IMR-90 (cell line): ENCODE data around the gene SLC6A9. TPM values are rescaled to one million over a fixed set of nuclear protein-coding genes. Genes with fewer than 3 reads are reported as not detected.

Experiments
- ATAC-seq: fragments of 200-7000 bp; cut with Tn5 transposase; 2 replicates; pipeline ENCODE4 v1.9.1; 2020; ENCODE audit warnings: low read depth, mild to moderate bottlenecking, moderate library complexity
- BruUV-seq: library from RNA; stranded (reverse); fragments of 400-500 nt; replicated peaks from 2 replicates; lab custom pipeline; 2021; lab: Mats Ljungman, UMichigan
- CTCF ChIA-PET: fragments of 300-600 bp; formaldehyde crosslinking; extraction: SDS; loops from one replicate; lab custom pipeline; 2021; ENCODE audit warnings: antibody characterized with exemption; lab: Yijun Ruan, JAX
- POLR2A ChIA-PET: fragments of 300-600 bp; sonication (Branson Sonifier 250); formaldehyde crosslinking; loops from one replicate; lab custom pipeline; 2022; ENCODE audit warnings: antibody characterized with exemption; ENCODE audit not compliant: unreplicated experiment; lab: Charles Lee
- DNase-seq: peaks from one replicate; pipeline ENCODE4 v3.0.0; 2013
- H2AFZ ChIP-seq: replicated peaks from 2 replicates; pipeline ENCODE3; 2013; ENCODE audit warnings: low read length, mild to moderate bottlenecking; ENCODE audit not compliant: poor library complexity
- H2AK5ac ChIP-seq: 2 replicates; pipeline ENCODE4 v1.6.1; 2013; ENCODE audit warnings: low read depth, low read length, inconsistent platforms
- H2AK9ac ChIP-seq: replicated peaks from 2 replicates; pipeline ENCODE3; 2013; ENCODE audit warnings: mild to moderate bottlenecking, low read depth, low read length, moderate library complexity; ENCODE audit not compliant: poor library complexity
- H2BK120ac ChIP-seq: 2 replicates; pipeline ENCODE4 v1.6.1; 2013; ENCODE audit warnings: low read depth, low read length, inconsistent platforms
- H2BK15ac ChIP-seq: 3 replicates; pipeline ENCODE4 v1.6.1; 2013; ENCODE audit warnings: low read depth, low read length, inconsistent platforms
- H2BK20ac ChIP-seq: 2 replicates; pipeline ENCODE4 v1.6.1; 2013; ENCODE audit warnings: low read depth, mild to moderate bottlenecking, inconsistent platforms, low read length, moderate library complexity
- H2BK5ac ChIP-seq: 2 replicates; pipeline ENCODE4 v1.6.1; 2013; ENCODE audit warnings: mild to moderate bottlenecking, low read depth, low read length, inconsistent platforms; ENCODE audit not compliant: poor library complexity, severe bottlenecking
- H3K14ac ChIP-seq: replicated peaks from 2 replicates; pipeline ENCODE4 v1.6.1; 2013; ENCODE audit warnings: low read depth, low read length, inconsistent platforms
- H3K18ac ChIP-seq: 2 replicates; pipeline ENCODE4 v1.6.1; 2013; ENCODE audit warnings: low read depth, low read length, control low read depth
- H3K23ac ChIP-seq: 2 replicates; pipeline ENCODE4 v1.6.1; 2013; ENCODE audit warnings: low read depth, low read length, inconsistent platforms
- H3K27ac ChIP-seq: 2 replicates; pipeline ENCODE4 v1.5.1; 2013; ENCODE audit warnings: mild to moderate bottlenecking, control low read depth, low read length; ENCODE audit not compliant: insufficient read depth
- H3K27me3 ChIP-seq: 2 replicates; pipeline ENCODE4 v1.6.1; 2013; ENCODE audit warnings: low read length; ENCODE audit not compliant: control insufficient read depth, insufficient read depth
- H3K36me3 ChIP-seq: 2 replicates; pipeline ENCODE4 v1.6.1; 2013; ENCODE audit warnings: low read length, mixed read lengths; ENCODE audit not compliant: control insufficient read depth, insufficient read depth
- H3K4ac ChIP-seq: 2 replicates; pipeline ENCODE4 v1.6.1; 2013; ENCODE audit warnings: low read depth, low read length, inconsistent platforms
- H3K4me1 ChIP-seq: 2 replicates; pipeline ENCODE4 v1.6.1; 2013; ENCODE audit warnings: low read length, mixed read lengths; ENCODE audit not compliant: control insufficient read depth, insufficient read depth
- H3K4me2 ChIP-seq: 2 replicates; pipeline ENCODE4 v1.6.1; 2013; ENCODE audit warnings: low read depth, mild to moderate bottlenecking, control low read depth, low read length, moderate library complexity
- H3K4me3 ChIP-seq: 2 replicates; pipeline ENCODE4 v1.5.1; 2013; ENCODE audit warnings: low read depth, mild to moderate bottlenecking, control low read depth, low read length, moderate library complexity; ENCODE audit not compliant: insufficient read depth
- H3K56ac ChIP-seq: 2 replicates; pipeline ENCODE4 v1.6.1; 2013; ENCODE audit warnings: low read length, inconsistent platforms; ENCODE audit not compliant: insufficient read depth; ENCODE audit errors: extremely low read depth
- H3K79me1 ChIP-seq, 2 experiments: 2 replicates each; pipeline ENCODE4 v1.6.1; 2013; ENCODE audit warnings: low read length in 2 of 2, inconsistent platforms in 1 of 2, low read depth in 1 of 2
- H3K9ac ChIP-seq: 2 replicates; pipeline ENCODE4 v1.6.1; 2013; ENCODE audit warnings: low read depth, low read length, control low read depth
- H3K9me1 ChIP-seq: 2 replicates; pipeline ENCODE4 v1.6.1; 2013; ENCODE audit warnings: low read length, inconsistent platforms; ENCODE audit not compliant: insufficient read depth
- H3K9me3 ChIP-seq: 2 replicates; pipeline ENCODE4 v1.6.1; 2013; ENCODE audit warnings: low read length; ENCODE audit not compliant: control insufficient read depth, insufficient read depth
- H4K20me1 ChIP-seq: 2 replicates; pipeline ENCODE4 v1.6.1; 2013; ENCODE audit warnings: low read length, inconsistent platforms; ENCODE audit not compliant: insufficient read depth
- H4K5ac ChIP-seq: 2 replicates; pipeline ENCODE4 v1.6.1; 2013; ENCODE audit warnings: mild to moderate bottlenecking, low read depth, low read length, control low read depth
- H4K8ac ChIP-seq, 2 experiments: 2 replicates each; pipeline ENCODE4 v1.6.1; 2013; ENCODE audit warnings: low read depth in 2 of 2, low read length in 2 of 2, control low read depth in 1 of 2, inconsistent platforms in 1 of 2
- H4K91ac ChIP-seq: 2 replicates; pipeline ENCODE4 v1.6.1; 2013; ENCODE audit warnings: low read depth, low read length, inconsistent platforms; ENCODE audit not compliant: insufficient read depth
- BHLHE40 ChIP-seq: fragments of 150-350 bp; IDR thresholded peaks from 2 replicates; pipeline ENCODE4 v1.6.1; 2016; ENCODE audit warnings: mild to moderate bottlenecking, low read depth, low read length
- CEBPB ChIP-seq: IDR thresholded peaks from 2 replicates; pipeline ENCODE4 v1.6.1; 2012; ENCODE audit warnings: low read depth, low read length, improper control_type of control experiment
- CHD1 ChIP-seq: IDR thresholded peaks from 2 replicates; pipeline ENCODE4 v1.6.1; 2012; ENCODE audit warnings: low read depth, low read length, improper control_type of control experiment
- CTCF ChIP-seq: conservative IDR thresholded peaks from 2 replicates; pipeline ENCODE4 v1.5.1; 2012; ENCODE audit warnings: mild to moderate bottlenecking, low read depth, low read length, improper control_type of control experiment
- ELK1 ChIP-seq: fragments of 150-350 bp; IDR thresholded peaks from 2 replicates; pipeline ENCODE4 v1.6.1; 2016; ENCODE audit warnings: low read depth, mild to moderate bottlenecking, low read length, moderate library complexity, borderline replicate concordance
- FOS ChIP-seq: fragments of 150-350 bp; IDR thresholded peaks from 2 replicates; pipeline ENCODE4 v1.6.1; 2016; ENCODE audit warnings: low read depth, low read length
- MAFK ChIP-seq: IDR thresholded peaks from 2 replicates; pipeline ENCODE4 v1.6.1; 2012; ENCODE audit warnings: low read depth, low read length, improper control_type of control experiment
- MAZ ChIP-seq: IDR thresholded peaks from 2 replicates; pipeline ENCODE4 v1.6.1; 2012; ENCODE audit warnings: low read depth, mild to moderate bottlenecking, low read length, improper control_type of control experiment, moderate library complexity, borderline replicate concordance
- MXI1 ChIP-seq: IDR thresholded peaks from 2 replicates; pipeline ENCODE4 v1.6.1; 2012; ENCODE audit warnings: low read depth, mild to moderate bottlenecking, low read length, moderate library complexity, borderline replicate concordance
- NFE2L2 ChIP-seq: fragments of 150-350 bp; IDR thresholded peaks from 2 replicates; pipeline ENCODE4 v1.6.1; 2016; ENCODE audit warnings: low read depth, mild to moderate bottlenecking, low read length
- POLR2A ChIP-seq: IDR thresholded peaks from 2 replicates; pipeline ENCODE4 v1.6.1; 2012; ENCODE audit warnings: mild to moderate bottlenecking, low read depth, low read length
- RAD21 ChIP-seq: IDR thresholded peaks from 2 replicates; pipeline ENCODE4 v1.6.1; 2012; ENCODE audit warnings: low read length, improper control_type of control experiment
- RCOR1 ChIP-seq: IDR thresholded peaks from 2 replicates; pipeline ENCODE4 v1.6.1; 2012; ENCODE audit warnings: mild to moderate bottlenecking, low read length, improper control_type of control experiment; ENCODE audit not compliant: insufficient replicate concordance
- RFX5 ChIP-seq: IDR thresholded peaks from 2 replicates; pipeline ENCODE4 v1.8.0; 2012; ENCODE audit warnings: low read depth, mild to moderate bottlenecking, low read length, moderate library complexity
- SMC3 ChIP-seq: fragments of 150-350 bp; IDR thresholded peaks from 2 replicates; pipeline ENCODE4 v1.6.1; 2016; ENCODE audit warnings: low read depth, mild to moderate bottlenecking, antibody characterized with exemption, low read length, moderate library complexity
- USF2 ChIP-seq: fragments of 150-350 bp; IDR thresholded peaks from 2 replicates; pipeline ENCODE4 v1.6.1; 2017; ENCODE audit warnings: mild to moderate bottlenecking, antibody characterized with exemption, low read length, low read depth
- WGBS, 2 experiments: methylation state at CpG; one replicate each; pipeline versions ENCODE4 v1.1.5 to v1.1.7; 2013; ENCODE audit warnings: missing lambda C conversion rate in 2 of 2; ENCODE audit not compliant: insufficient read length in 1 of 2; ENCODE audit errors: extremely low coverage in 2 of 2; 5-methylcytosine and 5-hydroxymethylcytosine counted together
- dilution Hi-C: fragments of 300-500 bp; cut with HindIII; formaldehyde crosslinking; loops from one replicate; pipeline ENCODE4 v1.14.3; 2018; ENCODE audit warnings: low sequenced_read_pairs; ENCODE audit not compliant: unreplicated experiment
- in situ Hi-C: fragments of 300-500 bp; cut with MboI; formaldehyde crosslinking; loops from 3 replicates; pipeline ENCODE4 v1.14.3; 2019; ENCODE audit warnings: low sequenced_read_pairs, inconsistent platforms, mixed read lengths
- intact Hi-C: fragments of 100-400 bp; cut with micrococcal nuclease; formaldehyde crosslinking; loops from 2 replicates; pipeline ENCODE4 v1.10.0; 2022
- polyA plus RNA-seq, 3 experiments: library from polyadenylated mRNA; depleted of rRNA; stranded (reverse); fragments of >200 nt; gene quantifications; 2 replicates each; pipeline ENCODE4 v1.2.3, GENCODE V29; 2012; ENCODE audit warnings: low replicate concordance in 1 of 3
- total RNA-seq: library from RNA; depleted of rRNA; stranded (reverse); fragments of >200 nt; gene quantifications from 2 replicates; pipeline ENCODE4 v1.2.3, GENCODE V29; 2012

SLC6A9 gene
- total and polyA plus RNA-seq, 2 of the 4 experiments (the other 2 are of a cell fraction), result 2.0 to 6.6 TPM

- Histone ChIP-seq H4K8ac (no peak overlapping the region), H3K14ac (no peak overlapping the region), H3K56ac (no peak overlapping the region), H3K9ac (no peak overlapping the region), H2AK5ac (no peak overlapping the region), H3K4ac (no peak overlapping the region), H3K36me3 (no peaks in the 10 kb centered on the region), H2AK9ac (no peak overlapping the region), H4K20me1 (no peaks in the 10 kb centered on the region), H3K27me3 (no peaks in the 10 kb centered on the region), H3K4me1 (peaks cover 6% of the 10 kb centered on the region; the same call in 1 of the 2 replicates), H3K4me2 (no peak overlapping the region), H2BK5ac (no peak overlapping the region), H4K5ac (no peak overlapping the region), H4K91ac (no peak overlapping the region), H3K23ac (no peak overlapping the region), H2BK120ac (no peak overlapping the region), H3K18ac (no peak overlapping the region), H3K9me1 (peaks cover 3% of the 10 kb centered on the region; the same call in 1 of the 2 replicates), H2BK15ac (no peak overlapping the region), H2BK20ac (no peak overlapping the region), H3K4me3 (no peak overlapping the region), H3K9me3 (no peaks in the 10 kb centered on the region), H2AFZ (no peak overlapping the region), H3K27ac (no peak overlapping the region), H3K79me1 (no peaks in the 10 kb centered on the region)
- 78% methylated on average over 2 of the region's 5 CpGs; no CpG with 5 or more reads in 1 of the 2 experiments for WGBS, 2 experiments
- ATAC-seq (no peak), DNase-seq (peak; percentile 49)
- in situ Hi-C loops, result no loop called here
- POLR2A ChIA-PET, result no interaction called here
- BruUV-seq, result no TSS peak
- CTCF ChIA-PET, result no interaction called here
- TF ChIP-seq BHLHE40 (no peak), MAZ (no peak), RFX5 (no peak), CTCF (no peak), NFE2L2 (no peak), MAFK (no peak), FOS (no peak), SMC3 (no peak), RAD21 (no peak), CEBPB (no peak), CHD1 (no peak), USF2 (no peak), POLR2A (no peak), RCOR1 (no peak), MXI1 (no peak), ELK1 (no peak)
- dilution Hi-C loops, result no loop called here
- intact Hi-C loops, result no loop called here
Measured at GRCh38 chr1:44077421-44077820, 46.2 kb upstream of the SLC6A9 start.
